Ecto neural progenitor cell (in vitro differentiated cells): Measurements from ENCODE around the gene FKRP.
"Not testable (repeated sequence)": the region's sequence is repeated elsewhere in the genome, so short reads cannot be mapped to it uniquely, and the experiment has no call there.

ENCODE experiments used
- DNase-seq: peaks from one replicate; pipeline ENCODE4 v3.0.0-alpha.2; 2018; ENCODE audit warnings: low spot score

FKRP gene, protein sequence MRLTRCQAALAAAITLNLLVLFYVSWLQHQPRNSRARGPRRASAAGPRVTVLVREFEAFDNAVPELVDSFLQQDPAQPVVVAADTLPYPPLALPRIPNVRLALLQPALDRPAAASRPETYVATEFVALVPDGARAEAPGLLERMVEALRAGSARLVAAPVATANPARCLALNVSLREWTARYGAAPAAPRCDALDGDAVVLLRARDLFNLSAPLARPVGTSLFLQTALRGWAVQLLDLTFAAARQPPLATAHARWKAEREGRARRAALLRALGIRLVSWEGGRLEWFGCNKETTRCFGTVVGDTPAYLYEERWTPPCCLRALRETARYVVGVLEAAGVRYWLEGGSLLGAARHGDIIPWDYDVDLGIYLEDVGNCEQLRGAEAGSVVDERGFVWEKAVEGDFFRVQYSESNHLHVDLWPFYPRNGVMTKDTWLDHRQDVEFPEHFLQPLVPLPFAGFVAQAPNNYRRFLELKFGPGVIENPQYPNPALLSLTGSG

DNA sequence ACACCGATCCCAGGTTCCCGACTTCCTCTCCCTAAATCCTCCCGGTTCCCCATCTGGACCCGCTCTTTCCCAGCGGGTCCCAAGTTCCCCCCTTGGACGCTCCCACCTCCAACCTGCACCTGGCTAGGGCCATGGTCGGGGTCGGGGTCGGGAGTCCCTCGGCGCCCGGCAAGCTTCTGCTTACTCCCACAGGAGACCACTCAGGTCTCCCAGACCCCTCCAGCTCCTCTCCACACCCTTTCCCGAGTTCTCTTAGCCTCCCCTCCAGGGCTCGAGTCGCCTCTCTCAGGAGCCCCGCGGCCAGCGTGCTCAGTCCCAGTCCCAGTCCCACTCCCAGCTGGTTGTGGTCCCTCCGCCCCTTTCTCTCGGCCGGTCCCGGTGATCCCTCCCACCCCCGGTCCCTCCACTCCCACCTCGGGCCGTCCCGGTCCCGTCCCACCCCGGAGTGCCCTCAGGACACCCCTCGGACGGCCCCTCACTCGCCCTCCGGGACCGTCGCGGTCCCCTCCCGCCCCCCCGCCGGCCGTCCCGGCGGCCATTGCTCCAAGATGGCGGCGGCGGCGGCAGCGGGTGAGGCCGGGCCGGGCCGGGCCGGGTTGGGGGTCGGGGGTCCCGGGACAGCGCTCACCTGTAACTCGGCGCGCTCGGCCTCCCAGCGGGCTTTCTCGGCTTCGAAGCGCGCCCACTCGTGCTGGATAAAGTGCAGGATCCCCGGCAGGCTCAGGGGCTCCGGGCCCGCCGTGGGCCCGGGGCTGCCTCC is at the start of gene FKRP:
Gene FKRP (plus strand): TSS at position 537 of the 760 bp plus-strand sequence. CDS start 9,394 bp downstream, outside the sequence.
- peak; percentile 71 for DNase-seq

DNA sequence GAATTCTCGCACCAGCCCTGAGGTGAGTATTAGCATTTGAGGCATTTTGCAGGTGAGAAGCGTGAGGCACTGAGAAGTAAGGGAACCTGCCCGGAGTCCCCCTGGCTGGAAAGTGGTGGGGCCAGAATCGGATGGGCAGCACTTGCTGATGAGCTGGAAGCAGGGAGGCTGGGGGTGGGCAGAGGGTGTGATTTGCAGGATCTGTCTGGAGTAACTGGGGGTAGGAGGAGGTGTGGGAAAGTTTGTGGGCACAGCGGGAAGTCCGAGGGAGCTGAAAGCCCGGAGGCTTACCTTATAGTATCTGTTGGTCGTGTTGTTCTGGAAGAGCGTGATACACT is 49.0 kb upstream of the FKRP start:
- no peak for DNase-seq

DNA sequence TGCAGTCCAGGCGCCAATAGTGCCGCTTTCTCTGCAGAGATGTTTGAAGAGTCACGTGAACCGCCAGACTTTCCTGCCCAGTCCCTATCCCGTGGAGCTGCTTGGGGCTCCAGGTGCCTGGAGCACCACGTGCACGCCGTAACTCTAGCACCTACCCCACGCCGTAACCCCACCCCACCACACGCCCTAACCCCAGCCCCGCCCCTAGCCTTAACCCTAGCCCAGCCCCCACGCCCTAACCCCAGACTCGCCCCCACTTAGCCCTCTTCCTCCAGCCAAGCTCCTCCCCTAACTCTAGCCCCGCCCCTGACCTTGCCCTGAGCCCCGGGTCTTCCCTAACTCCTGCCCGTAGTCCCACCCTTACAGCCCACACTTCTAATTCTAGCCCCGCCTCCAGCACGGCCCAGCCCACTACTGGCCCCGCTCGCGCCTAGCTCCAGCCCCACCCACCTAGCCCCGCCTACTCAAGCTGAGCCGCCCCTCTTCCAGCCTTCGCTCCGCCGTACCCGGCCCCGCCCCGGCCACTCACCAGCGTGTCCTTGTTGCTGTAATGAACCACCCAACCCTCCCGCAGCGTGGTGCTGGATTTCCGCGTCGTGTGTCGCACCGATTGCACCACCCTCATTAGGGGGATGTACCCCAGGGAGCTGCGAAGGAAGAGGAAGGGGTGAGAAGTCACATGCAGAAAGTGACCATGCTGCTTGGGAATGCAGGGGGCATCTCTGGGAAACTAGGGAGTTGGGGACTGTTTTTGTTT is 48.5 kb upstream of the FKRP start:
- peak; percentile 97 for DNase-seq

DNA sequence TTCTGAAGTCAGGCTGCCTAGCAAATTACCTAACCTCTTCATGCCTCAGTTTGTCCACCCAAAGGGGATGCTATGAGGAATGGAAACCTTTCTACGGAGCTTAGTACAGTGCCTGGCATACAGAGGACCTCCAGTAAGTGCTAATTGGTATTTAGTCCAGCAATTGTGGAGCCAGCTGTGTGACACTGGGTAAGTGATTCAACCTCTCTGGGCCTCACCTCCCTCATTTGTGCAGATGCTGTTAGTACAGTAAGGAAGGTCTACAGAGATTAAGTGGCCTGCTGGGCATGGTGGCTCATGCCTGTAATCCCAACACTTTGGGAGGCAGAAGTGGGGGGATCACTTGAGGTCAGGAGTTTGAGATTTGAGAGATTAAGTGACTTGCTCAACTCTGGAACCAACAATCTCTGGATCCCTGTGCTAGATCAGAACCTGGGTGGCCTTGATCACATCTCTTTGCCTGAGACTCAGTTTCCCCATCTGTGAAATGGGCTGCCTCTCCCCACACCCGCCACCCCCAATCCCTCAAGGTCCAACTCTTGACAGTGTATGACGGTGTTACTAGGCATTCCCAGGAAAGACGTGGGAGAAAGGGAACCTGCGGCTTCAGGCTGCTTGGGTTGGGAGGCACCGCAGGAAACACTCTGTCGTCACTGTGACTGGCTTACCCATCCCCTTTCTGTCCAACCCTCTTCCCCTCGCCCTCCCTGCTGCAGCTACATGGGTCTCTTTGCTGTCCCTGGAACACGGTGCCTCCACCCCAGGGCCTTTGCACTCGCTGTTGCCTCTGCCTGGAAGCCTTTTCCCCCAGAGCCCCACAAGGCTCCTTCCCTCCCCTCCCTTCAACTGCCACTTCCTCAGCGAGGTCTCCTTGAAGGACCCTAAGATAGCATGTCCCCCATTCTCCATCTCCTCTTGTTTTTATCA is 47.2 kb upstream of the FKRP start:
- DNase-seq = no peak

DNA sequence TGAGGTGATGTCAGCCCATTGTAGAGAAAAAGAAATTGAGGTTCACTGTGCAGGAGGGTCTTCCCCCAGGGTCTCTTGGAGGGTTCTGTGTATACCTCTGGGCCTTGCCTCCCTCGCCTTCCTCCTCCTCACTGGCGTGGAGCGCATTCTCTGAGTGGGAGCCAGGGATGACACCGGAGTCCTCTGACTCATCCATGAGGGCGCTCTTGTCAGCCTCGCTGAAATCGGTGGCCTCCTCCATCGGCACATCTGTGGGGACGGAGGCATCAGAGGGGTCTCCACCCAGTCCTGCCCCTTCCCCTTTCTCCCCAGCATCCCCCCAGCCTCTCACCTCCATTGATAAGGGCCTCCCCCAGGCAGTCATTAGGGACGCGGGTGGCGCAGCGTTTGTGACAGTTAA is 45.2 kb upstream of the FKRP start:
- DNase-seq = no peak

DNA sequence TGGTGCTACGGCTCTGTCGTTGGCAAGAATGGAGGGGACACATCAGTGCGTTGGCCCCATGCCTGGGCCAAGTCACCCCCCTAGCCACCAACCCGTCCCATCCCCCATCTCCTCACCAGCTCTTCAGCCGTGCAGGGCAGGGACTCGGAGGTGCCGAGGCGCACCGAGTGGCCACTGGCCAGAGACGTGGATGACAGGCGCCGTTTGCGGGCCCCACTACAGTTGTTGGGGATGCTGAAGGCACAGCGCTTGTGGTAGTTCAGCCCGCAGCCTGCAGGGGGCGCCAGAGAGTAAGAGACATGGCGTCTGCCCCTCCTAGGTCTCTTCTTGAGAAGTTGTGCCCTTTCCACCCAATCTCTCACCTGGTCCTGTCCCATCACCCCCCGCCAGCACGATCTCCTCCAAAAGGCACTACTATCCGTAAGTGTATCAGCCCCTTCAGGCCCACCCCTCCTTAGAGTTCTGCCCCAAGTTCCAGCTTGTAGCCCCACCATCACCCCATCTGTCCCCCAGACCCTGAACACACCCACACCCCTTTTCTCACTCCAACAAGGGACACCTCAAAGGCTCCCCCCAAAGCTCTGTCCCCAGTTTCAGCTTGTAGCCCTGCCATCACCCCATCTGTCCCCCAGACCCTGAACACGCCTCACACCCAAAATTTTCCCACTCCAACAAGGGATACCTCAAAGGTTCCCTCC is 41.3 kb upstream of the FKRP start:
- peak; percentile 85 for DNase-seq

DNA sequence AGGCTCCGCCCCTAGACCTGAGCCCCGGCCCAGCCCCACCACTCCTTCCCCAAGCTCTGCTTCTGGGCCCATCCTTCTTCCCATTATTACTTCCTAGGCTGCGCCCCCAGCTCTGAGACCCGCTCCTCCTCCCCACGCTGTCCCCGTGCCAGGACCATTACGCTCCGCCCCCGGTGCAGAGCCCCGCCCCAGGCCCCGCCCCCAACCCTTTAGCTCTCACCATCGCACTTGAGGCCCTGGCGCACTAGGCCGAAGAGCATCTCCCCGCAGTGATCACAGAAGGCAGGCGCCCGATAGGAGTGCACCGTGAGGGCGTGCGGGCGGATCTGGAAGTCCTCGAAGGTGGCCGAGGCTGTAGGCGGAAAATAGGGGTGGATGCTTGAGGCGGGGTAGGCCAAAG is 35.2 kb upstream of the FKRP start:
- DNase-seq = peak; percentile 66

DNA sequence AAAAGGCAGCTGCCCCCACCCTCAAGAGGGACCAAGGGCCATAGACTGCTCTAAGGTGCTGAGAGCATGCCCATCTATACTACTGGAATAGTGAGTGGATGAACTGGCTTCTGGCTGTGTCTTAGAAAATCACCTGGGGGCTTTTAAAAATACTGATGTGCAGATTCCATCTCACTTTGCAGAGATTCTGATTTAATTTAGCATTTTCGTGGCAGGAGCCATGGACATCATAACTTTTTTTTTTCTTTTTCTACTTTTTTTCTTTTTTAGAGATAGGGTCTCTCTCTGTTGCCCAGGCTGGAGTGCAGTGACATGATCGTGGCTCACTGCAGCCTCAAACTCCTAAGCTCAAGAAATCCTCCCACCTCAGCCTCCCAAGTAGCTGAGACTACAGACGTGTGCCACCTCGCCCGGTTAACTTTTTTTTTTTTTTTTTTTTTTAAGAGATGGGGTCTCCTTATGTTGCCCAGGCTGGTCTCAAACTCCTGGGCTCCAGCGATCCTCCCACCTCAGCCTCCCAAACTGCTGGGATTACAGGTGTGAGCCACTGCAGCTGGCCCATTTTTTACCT is 33.0 kb upstream of the FKRP start:
- DNase-seq = not testable (repeated sequence)

DNA sequence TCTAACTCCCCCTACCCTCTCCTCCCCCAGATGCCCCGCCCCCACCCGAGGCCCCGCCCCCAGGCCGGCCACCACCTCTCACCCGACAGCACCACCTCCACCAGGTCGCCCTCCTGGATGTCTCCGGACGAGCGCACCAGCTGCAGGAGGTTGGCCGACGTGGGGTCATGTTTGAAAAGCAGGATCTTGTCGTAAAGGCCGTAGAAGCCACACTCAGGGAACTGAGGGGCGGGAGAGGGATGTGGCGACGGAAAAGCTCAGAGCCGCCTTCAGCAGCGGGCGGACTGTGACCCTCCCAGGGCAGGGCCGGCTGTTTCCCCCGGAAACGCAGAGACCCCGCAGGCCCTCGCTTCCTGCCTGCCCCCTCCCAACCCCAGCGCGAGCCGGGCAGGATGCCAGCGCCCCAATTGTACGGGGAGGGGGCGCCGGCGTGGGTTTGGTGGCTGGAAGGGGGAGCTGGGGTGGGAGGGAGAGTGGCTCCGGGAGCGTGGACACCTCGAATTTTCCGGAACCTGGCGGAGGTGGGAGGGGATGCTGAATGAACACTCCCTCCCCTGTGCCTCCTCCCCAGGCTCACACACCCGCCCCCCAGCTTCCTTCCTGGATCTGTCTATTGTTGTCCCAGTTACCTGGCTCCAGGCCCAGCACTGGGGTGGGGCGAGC is 31.9 kb upstream of the FKRP start:
- peak; percentile 85 for DNase-seq

DNA sequence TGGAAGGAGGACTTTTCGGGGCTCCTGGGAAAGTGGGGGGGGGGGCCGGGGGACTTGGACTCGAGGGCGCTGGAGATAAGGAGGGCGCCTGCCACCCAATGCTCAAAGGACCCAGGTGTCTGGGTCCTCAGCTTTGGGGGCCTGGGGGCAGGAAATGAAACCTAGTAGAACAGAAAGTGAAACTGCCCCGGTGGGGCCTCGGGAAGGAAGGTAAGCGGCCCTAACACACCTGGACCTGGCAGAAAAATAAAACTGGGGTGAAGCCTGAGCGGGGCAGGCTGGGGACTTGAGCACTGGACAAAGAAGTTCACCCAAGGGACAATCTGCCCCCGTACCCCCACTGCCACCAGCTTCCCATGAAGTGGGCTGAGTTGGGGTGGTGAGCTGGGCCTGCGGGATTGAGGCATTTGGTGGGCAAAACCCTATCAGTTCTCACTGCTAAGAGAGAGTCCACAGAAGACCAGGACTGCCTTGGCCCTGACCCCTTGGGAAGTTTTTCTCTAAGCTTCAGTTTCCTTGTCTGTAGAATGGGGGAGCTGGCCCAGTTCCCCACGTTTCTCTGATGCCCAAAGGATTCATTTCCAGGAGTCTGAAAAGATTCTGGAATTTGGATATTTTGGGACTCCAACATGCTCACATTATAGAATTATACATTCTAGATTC is 31.3 kb upstream of the FKRP start:
- DNase-seq = peak; percentile 47

DNA sequence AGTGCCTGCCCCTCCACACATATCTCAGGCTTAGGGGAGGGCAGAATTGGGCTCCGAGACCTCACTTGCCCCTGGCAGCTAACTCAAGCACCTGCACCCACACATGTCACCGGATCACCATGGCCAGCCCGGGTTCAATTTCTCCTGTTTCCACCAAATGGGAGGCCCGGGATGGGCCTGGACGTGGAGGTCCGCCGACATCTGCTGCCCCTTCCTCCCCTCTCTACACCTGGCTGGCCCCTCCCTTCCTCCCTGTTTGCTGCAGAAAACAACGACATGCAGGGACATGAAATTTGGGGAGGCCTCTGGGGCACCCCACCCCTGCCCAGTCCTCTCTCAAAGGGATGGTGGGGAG is 30.3 kb upstream of the FKRP start:
- no peak for DNase-seq

DNA sequence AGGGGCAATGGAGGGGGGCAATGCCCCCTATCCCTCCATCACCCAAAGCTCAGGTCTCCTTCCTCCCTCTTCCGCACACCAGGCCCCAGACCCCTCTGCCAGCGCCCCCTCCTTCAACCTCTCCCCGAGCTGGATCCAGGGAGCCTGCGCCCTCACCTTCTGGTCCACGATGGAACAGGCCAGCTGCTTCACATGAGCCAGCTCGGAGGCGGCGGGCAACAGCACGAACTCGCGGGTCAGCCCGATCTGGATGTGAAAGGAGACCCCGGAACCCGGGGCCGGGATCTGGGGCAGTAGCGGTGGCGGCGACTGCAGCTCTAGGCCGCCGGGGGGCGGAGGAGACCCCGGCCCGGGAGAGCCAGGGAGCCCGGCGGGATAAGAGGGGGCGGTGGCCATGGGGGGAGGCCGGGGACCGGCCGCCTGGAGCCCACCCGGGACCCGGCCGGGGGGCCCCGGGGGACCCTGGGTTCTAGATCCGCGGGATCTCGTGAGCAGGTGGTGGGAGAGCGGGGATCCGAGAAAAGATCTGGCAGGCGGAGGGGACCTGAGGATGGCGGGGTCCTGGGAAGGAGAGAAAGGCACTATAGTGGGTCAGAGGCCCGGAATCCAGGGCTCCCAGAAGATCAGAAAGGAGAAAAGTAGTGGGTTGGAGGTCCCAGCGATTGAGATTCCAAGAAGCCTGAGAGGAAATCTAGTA is 29.7 kb upstream of the FKRP start:
- peak; percentile 80 for DNase-seq

DNA sequence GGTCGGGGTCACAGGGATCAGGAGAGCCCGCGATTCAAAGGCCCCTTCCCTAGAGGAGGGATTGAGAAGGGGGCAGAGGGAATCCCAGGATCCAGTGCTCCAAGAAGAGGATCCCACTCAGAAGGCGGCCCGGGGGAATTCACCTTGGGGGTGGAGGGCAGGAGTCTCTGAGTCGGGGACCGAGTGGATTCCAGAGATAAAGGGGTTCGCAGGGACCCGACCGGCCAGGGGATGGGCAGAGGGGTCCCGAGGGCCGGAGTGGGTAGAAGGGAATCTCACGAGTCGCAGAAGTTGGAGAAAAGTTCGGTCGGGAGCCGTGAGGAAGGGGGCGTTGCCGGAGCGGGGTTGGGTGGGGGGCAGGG is 29.2 kb upstream of the FKRP start:
- no peak for DNase-seq

DNA sequence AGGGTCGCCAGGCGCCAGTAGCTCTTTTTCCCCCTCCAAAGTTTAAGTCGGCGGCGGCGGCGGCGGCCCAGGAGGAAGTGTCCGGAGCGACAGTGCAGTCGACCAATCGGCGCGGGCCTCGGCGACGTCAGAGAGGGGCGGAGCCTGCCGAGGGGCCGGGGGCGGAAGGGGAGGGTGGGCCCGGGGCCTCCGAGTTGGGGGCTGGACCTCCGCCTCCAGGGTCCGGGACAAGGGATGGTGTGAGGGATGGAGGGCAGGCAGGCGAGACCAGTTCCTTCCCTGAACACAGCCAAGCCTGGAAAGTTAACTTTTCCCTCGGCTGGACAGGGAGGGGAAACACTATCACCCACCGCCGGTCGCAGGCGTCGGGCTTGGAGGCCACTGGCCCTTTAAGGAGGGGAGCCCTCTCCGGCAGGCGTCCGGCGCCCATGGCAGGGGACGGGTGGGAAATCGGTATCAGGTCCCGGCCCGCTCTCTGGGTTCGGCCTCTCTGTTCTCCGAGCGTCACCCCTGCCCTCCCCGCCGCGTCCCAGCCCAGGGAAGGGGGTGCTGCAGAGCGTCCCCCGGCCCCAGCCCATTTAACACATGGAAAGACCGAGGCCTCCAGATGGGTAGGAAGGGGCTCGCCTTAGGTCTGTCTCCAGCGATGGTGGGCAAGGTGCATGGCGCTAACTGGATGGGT is 28.7 kb upstream of the FKRP start, which contains the start of gene PRKD2:
Gene PRKD2 (minus strand): TSS at position 81 of the 682 bp plus-strand sequence. CDS start 744 bp downstream, outside the sequence.
- DNase-seq = peak; percentile 96

DNA sequence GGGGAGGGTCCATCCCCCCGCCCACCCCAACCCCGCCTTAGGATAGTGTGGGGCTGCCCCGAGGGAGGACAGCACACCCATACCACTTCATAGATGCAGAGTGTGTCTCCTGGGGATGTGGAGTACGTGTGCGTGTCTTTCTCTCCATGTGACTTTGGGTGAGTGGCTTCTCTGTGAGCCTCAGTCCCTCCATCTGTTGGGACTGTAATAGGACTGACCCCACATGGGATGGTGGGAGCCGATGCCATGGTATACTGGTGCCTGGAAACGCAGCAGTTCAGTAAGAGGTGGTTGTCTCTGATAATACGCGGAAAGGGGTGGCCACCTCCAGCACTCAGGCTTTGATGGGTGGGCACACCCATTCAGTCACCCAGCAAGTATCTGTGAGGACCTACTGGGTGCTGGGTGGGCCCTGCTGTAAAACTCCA is 28.1 kb upstream of the FKRP start:
- no peak for DNase-seq

DNA sequence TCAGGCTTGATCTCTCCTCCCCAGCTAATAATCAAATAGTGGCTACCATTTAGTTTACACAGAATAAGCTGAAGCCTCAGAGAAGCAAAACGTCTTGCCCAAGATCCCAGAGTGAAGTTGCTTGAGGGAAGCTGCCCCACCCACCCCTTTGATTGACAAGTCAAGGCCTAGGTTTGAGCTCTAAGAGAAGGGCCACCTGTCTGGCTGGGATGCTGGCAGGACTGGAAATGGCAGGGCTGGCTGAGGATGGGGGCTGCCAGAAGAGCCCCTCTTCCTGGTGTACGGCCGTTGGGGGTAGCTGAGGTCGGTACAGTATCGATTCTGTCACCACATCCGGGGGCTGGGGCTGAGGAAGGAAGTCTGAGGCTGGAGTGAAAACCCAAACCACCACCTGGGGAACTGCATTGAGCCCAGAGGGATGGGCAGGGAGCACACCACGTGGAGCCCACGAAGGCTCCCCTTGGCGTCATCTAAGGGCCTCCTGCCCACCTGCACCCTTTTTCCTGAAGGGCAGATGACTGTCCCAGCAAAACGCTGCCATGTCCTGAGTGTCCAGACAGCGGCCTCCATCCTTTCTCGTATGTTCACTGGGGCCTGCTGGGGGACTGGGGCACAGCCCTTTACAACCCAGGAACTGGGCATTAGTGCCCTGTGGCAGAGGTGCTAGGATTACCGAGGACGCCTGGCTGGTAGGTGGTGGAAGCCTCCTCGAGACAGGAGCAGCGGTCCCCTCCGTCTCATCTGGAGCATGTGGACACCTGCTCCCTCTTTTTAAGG is 27.5 kb upstream of the FKRP start:
- DNase-seq = no peak

DNA sequence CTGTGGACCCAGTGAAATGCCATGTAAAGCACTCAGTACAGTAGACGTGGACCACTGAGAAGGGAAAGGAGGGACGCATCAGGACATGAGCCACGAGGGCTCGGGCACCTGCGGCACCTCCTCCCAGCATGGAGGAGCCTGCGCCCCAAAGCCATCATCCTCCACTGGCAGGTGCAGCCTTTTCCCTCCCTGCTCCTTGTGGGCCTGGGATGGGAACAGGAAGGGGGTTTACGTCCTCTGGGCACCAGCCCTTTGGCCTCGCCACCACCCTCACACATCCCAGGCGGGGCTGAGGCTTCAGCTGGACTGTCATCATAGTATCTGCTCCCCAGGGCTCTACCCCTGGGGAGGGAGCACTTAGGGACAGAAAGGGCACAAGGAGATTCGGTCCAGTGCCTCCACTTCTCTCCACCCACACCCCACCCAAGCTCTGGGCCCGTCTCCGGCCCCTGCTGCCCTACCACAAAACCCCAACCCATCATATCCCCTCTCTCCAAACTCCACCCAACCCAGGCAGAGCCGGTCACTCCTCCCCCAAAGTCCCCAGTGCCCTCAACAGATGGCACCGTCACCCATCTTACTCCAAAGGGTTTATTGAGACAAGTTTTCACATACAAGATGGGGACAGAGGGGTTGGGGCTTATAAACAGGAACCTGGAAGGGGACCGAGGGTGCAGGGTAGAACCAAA is 26.8 kb upstream of the FKRP start:
- no peak for DNase-seq
